K562 (cell line): ENCODE results near the gene ABCF3. TPM values are rescaled to one million over a fixed set of nuclear protein-coding genes. Genes with fewer than 3 reads are reported as not detected.

Experiments
- ATAC-seq: fragments of 200-7000 bp; cut with Tn5 transposase; 3 replicates; pipeline ENCODE4 v1.9.1; 2020; ENCODE audit warnings: moderate library complexity
- BruUV-seq: library from RNA; stranded (reverse); fragments of 400-500 nt; replicated peaks from 2 replicates; lab custom pipeline; 2021; lab: Mats Ljungman, UMichigan
- CTCF ChIA-PET: fragments of 300-600 bp; formaldehyde crosslinking; extraction: SDS; loops from one replicate; lab custom pipeline; 2021; ENCODE audit warnings: low intra/inter-chr PET ratio; lab: Yijun Ruan, JAX
- POLR2A ChIA-PET: fragments of 300-600, 350-650 bp; sonication (Branson Sonifier 250); formaldehyde crosslinking; extraction: SDS; loops from one replicate; lab custom pipeline; 2021; ENCODE audit warnings: antibody characterized with exemption, inconsistent platforms; lab: Yijun Ruan, JAX
- DNase-seq, 4 experiments: peaks; one replicate each; pipeline versions ENCODE4 v3.0.0 to v3.0.0-alpha.2; 2011 to 2018; ENCODE audit warnings: low spot score in 3 of 4, mixed read lengths in 3 of 4; ENCODE audit errors: extremely low read depth in 1 of 4
- FAIRE-seq: peaks from 2 replicates; lab custom pipeline; 2011; peaks lifted over from hg19 to GRCh38; lab: Jason Lieb, UNC
- H2AFZ ChIP-seq: 2 replicates; pipeline ENCODE4 v1.6.0; 2011; ENCODE audit warnings: low read depth, low read length, control low read depth, inconsistent platforms
- H3K27ac ChIP-seq: fragments of 200-600 bp; 3 replicates; pipeline ENCODE4 v1.8.0; 2011; ENCODE audit warnings: low read depth, mild to moderate bottlenecking, control low read depth, inconsistent platforms, low read length, moderate library complexity, mixed read lengths; ENCODE audit errors: extremely low read depth
- H3K27me3 ChIP-seq, 2 experiments: fragments of 300-600 bp in 1 of 2; 2 replicates in 1 of 2; 3 replicates in 1 of 2; pipeline versions ENCODE4 v1.6.0 to v1.8.0; 2011; ENCODE audit warnings: inconsistent platforms in 2 of 2, low read length in 2 of 2, mild to moderate bottlenecking in 1 of 2, mixed read lengths in 1 of 2, moderate library complexity in 1 of 2; ENCODE audit not compliant: control insufficient read depth in 2 of 2, insufficient read depth in 2 of 2
- H3K36me3 ChIP-seq: fragments of 300-600 bp; 3 replicates; pipeline ENCODE4 v1.8.0; 2011; ENCODE audit warnings: mild to moderate bottlenecking, low read length, inconsistent platforms; ENCODE audit not compliant: control insufficient read depth, insufficient read depth
- H3K4me1 ChIP-seq, 2 experiments: fragments of 200-600 bp in 1 of 2; replicated peaks in 1 of 2; 2 replicates in 1 of 2; 3 replicates in 1 of 2; pipeline versions ENCODE4 v1.5.1 to v1.8.0; 2011; ENCODE audit warnings: inconsistent platforms in 2 of 2, low read length in 2 of 2, mild to moderate bottlenecking in 1 of 2, mixed read lengths in 1 of 2, moderate library complexity in 1 of 2; ENCODE audit not compliant: control insufficient read depth in 2 of 2, insufficient read depth in 2 of 2
- H3K4me2 ChIP-seq: 2 replicates; pipeline ENCODE4 v1.6.1; 2011; ENCODE audit warnings: low read length, control low read depth, inconsistent platforms, mixed read lengths; ENCODE audit not compliant: insufficient read depth
- H3K4me3 ChIP-seq: fragments of 200-600 bp; sonication (generic), shearing (Covaris generic); 2 replicates; pipeline ENCODE4 v1.5.1; 2016; ENCODE audit warnings: control low read depth, inconsistent platforms
- H3K79me2 ChIP-seq: fragments of 200-600 bp; 3 replicates; pipeline ENCODE4 v1.8.0; 2011; ENCODE audit warnings: low read length, inconsistent platforms; ENCODE audit not compliant: control insufficient read depth, insufficient read depth
- H3K9ac ChIP-seq, 2 experiments: 2 replicates each; pipeline versions ENCODE4 v1.6.0 to v1.6.1; 2011; ENCODE audit warnings: low read depth in 2 of 2, low read length in 2 of 2, control low read depth in 1 of 2, inconsistent platforms in 1 of 2, mild to moderate bottlenecking in 1 of 2, mixed read lengths in 1 of 2; ENCODE audit not compliant: insufficient read depth in 1 of 2
- H3K9me1 ChIP-seq: one replicate; pipeline ENCODE4 v1.6.0; 2011; ENCODE audit warnings: inconsistent platforms, mild to moderate bottlenecking, low read length, moderate library complexity; ENCODE audit not compliant: control insufficient read depth, insufficient read depth
- H3K9me3 ChIP-seq: replicated peaks from 2 replicates; pipeline ENCODE4 v1.5.1; 2011; ENCODE audit warnings: low read depth, low read length, inconsistent platforms; ENCODE audit not compliant: control insufficient read depth, insufficient read depth
- H4K20me1 ChIP-seq: replicated peaks from 2 replicates; pipeline ENCODE4 v1.6.1; 2011; ENCODE audit warnings: low read length, inconsistent platforms, mixed read lengths; ENCODE audit not compliant: control insufficient read depth, insufficient read depth
- CBX2 ChIP-seq: fragments of 200-600 bp; sonication (generic); IDR thresholded peaks from one replicate; pipeline ENCODE4 v1.6.1; 2012; ENCODE audit warnings: mild to moderate bottlenecking, low read length, inconsistent platforms; ENCODE audit not compliant: insufficient read depth, poor library complexity, severe bottlenecking
- CREBBP ChIP-seq: IDR thresholded peaks from one replicate; pipeline ENCODE4 v1.6.1; 2012; ENCODE audit warnings: low read depth, mild to moderate bottlenecking, control low read depth, inconsistent platforms, low read length
- SMAD3 ChIP-seq: fragments of 450-650 bp; formaldehyde crosslinking; conservative IDR thresholded peaks from 2 replicates; pipeline ENCODE4 v1.4.0; 2020; ENCODE audit warnings: mild to moderate bottlenecking
- SMARCA4 ChIP-seq: fragments of 450-650 bp; IDR thresholded peaks from 2 replicates; pipeline ENCODE4 v1.6.1; 2016
- ZBTB17 ChIP-seq: fragments of 450-650 bp; formaldehyde crosslinking; IDR thresholded peaks from 2 replicates; pipeline ENCODE4 v1.4.0; 2020; ENCODE audit warnings: mild to moderate bottlenecking
- ZBTB8A ChIP-seq: fragments of 450-650 bp; IDR thresholded peaks from 2 replicates; pipeline ENCODE4 v1.6.1; 2018; ENCODE audit warnings: mild to moderate bottlenecking, moderate library complexity; ENCODE audit not compliant: partially characterized antibody
- ZNF121 ChIP-seq: sonication (generic); formaldehyde crosslinking; conservative IDR thresholded peaks from 2 replicates; pipeline ENCODE4 v1.8.0; 2022; ENCODE audit warnings: missing genetic modification reagents
- WGBS: fragments of 100-300 bp; shearing (Covaris generic); methylation state at CpG from one replicate; pipeline ENCODE4 v1.1.6; 2016; ENCODE audit warnings: low coverage, mixed read lengths; ENCODE audit not compliant: insufficient coverage; ENCODE audit errors: missing lambda C conversion rate; 5-methylcytosine and 5-hydroxymethylcytosine counted together
- in situ Hi-C: fragments of 300-500 bp; cut with MboI; formaldehyde crosslinking; loops from 4 replicates; pipeline ENCODE4 v1.15.0; 2018; ENCODE audit warnings: inconsistent platforms, mixed read lengths
- intact Hi-C: fragments of 100-400 bp; cut with micrococcal nuclease; formaldehyde crosslinking; loops from 2 replicates; pipeline ENCODE4 v1.14.2; 2022
- polyA plus RNA-seq, 8 experiments: library from polyadenylated mRNA; depleted of rRNA in 4 of 8; stranded (reverse) in 5 of 8; unstranded in 3 of 8; fragments of >200 nt; fragmentation: Nextera tagmentation in 2 of 8; fragmentation: Illumina TruSeq in 1 of 8; extraction: Ambion mirVana in 2 of 8; extraction: Trizol in 1 of 8; gene quantifications; 2 replicates each; pipeline versions ENCODE4 v1.2.1 to v1.2.3, GENCODE V29; 2011 to 2014; ENCODE audit warnings: inconsistent platforms in 1 of 8, missing spikeins in 1 of 8
- total RNA-seq, 7 experiments: library from RNA; depleted of rRNA in 6 of 7; stranded (reverse); fragments of >200 nt in 6 of 7; fragmentation: Illumina TruSeq in 2 of 7; extraction: Trizol in 2 of 7; gene quantifications; 2 replicates each; pipeline versions ENCODE4 v1.2.1 to v1.2.3, GENCODE V29; 2011 to 2021; ENCODE audit warnings: low replicate concordance in 1 of 7

The ABCF3 gene
- total and polyA plus RNA-seq, 9 of the 15 experiments (the other 6 are each of a cell fraction or from before 2014, with no cell fraction given) = 6.7 to 77.9 (median 45.1) TPM

DNA sequence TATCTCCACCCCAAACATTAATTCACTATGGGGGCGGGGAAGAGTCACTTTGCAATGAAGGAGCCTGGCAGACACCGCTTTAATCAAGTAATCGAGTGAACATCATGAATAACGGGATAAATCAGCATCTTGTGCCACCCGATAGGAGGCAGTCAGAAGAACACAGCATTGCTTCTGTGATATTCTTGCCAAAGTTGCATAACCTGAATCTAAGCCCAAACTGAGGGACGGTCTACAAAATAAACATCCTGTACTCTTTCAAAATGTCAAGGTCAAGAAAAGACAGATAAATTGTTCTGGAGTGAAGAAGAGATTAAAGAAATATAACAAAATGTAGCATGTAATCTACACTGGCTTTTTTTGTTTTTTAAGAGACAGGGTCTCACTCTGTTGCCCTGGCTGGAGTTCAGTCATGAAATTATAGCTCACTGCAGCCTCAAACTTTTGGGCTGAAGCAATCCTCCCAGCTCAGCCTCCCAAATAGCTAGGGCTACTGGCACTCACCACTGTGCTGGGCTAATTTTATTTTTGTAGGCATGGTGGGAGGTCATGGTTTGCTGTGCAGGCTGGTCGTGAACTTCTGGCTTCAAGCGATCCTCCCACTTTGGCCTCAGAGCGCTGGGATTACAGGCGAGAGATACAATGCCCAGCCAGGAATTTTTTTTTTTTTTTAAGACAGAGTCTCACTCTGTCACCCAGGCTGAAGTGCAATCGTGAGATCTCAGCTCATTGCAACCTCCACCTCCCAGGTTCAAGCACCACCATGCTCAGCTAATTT lies 23.3 kb downstream of the ABCF3 start:
- Histone ChIP-seq H3K4me1 (no peaks in the 10 kb centered on the region; a peak in 1 of 5 replicates), H3K4me2 (no peak overlapping the region), H3K9ac (no peak overlapping the region), H3K4me3 (no peak overlapping the region), H4K20me1 (no peaks in the 10 kb centered on the region), H3K9me1 (no peaks in the 10 kb centered on the region), H3K27me3 (peaks cover 29 to 42% of the 10 kb centered on the region in 2 experiments; a peak in 4 of 5 replicates), H3K9me3 (no peaks in the 10 kb centered on the region), H3K79me2 (no peaks in the 10 kb centered on the region), H3K36me3 (no peaks in the 10 kb centered on the region), H2AFZ (no peak overlapping the region), H3K27ac (no peak overlapping the region)
- ChIA-PET CTCF (no interaction called here), POLR2A (interaction anchor here (0.9 to 1.7 kb wide), 4 partner anchors 10 to 37 kb away, joined by 3 to 5 read pairs (median 4); partner anchors contain the start of gene ABCF3)
- WGBS = 5% methylated on average over 11 of the region's 11 CpGs
- TF ChIP-seq ZNF121 = peak; percentile 18; the same call in 1 of the 2 replicates
- TF ChIP-seq SMARCA4 = no peak
- FAIRE-seq = peak; percentile 72
- DNase-seq = no peak
- intact Hi-C loops (no loop called here), in situ Hi-C loops (no loop called here)
- BruUV-seq = no TSS peak
- no peak for ATAC-seq

- in situ Hi-C loops (no loop called here), intact Hi-C loops (no loop called here)
- no peak overlapping the region for H3K27ac ChIP-seq
- H3K27me3 ChIP-seq = peaks cover 29 to 38% of the 10 kb centered on the region in 2 experiments; a peak in 4 of 5 replicates
- H3K9ac ChIP-seq = no peak overlapping the region
- no peaks in the 10 kb centered on the region for H3K9me3 ChIP-seq
- ChIA-PET CTCF (no interaction called here), POLR2A (interaction anchor here (0.7 to 1.7 kb wide), 4 partner anchors 8 to 28 kb away, joined by 3 to 4 read pairs (median 3); no protein-coding TSS in a partner anchor)
- no peak overlapping the region for H3K4me3 ChIP-seq
- no peaks in the 10 kb centered on the region for H3K36me3 ChIP-seq
- TF ChIP-seq ZBTB8A (no peak), CREBBP (no peak), ZBTB17 (CRISPR knock-in tag) (no peak), SMAD3 (CRISPR knock-in tag) (no peak), CBX2 (peak; percentile 77)
- FAIRE-seq (no peak), ATAC-seq (no peak), DNase-seq (no peak)
- H3K4me1 ChIP-seq = no peaks in the 10 kb centered on the region; a peak in 1 of 5 replicates
- no peak overlapping the region for H2AFZ ChIP-seq
- no peaks in the 10 kb centered on the region for H3K79me2 ChIP-seq
- no TSS peak for BruUV-seq
- H4K20me1 ChIP-seq = no peaks in the 10 kb centered on the region
- no peak overlapping the region for H3K4me2 ChIP-seq
- 8% methylated on average over 5 of the region's 5 CpGs for WGBS
- H3K9me1 ChIP-seq = no peaks in the 10 kb centered on the region
Measured at GRCh38 chr3:184211297-184211696, 25.3 kb downstream of the ABCF3 start.
